A673 (cell line): ENCODE measurements around the gene GSX2.

Experiments used
- CTCF ChIP-seq: fragments of 300-800, 200-600 bp; sonication (generic); conservative IDR thresholded peaks from 2 replicates; pipeline ENCODE4 v1.5.1; 2017; ENCODE audit warnings: low read depth, mild to moderate bottlenecking, antibody characterized with exemption, low read length, moderate library complexity, mixed read lengths
- EZH2 ChIP-seq: fragments of 200-600 bp; sonication (generic); IDR thresholded peaks from 2 replicates; pipeline ENCODE4 v1.6.1; 2017; ENCODE audit warnings: borderline replicate concordance, low read depth, mild to moderate bottlenecking, mixed read lengths, antibody characterized with exemption, low read length; ENCODE audit not compliant: poor library complexity, severe bottlenecking

DNA sequence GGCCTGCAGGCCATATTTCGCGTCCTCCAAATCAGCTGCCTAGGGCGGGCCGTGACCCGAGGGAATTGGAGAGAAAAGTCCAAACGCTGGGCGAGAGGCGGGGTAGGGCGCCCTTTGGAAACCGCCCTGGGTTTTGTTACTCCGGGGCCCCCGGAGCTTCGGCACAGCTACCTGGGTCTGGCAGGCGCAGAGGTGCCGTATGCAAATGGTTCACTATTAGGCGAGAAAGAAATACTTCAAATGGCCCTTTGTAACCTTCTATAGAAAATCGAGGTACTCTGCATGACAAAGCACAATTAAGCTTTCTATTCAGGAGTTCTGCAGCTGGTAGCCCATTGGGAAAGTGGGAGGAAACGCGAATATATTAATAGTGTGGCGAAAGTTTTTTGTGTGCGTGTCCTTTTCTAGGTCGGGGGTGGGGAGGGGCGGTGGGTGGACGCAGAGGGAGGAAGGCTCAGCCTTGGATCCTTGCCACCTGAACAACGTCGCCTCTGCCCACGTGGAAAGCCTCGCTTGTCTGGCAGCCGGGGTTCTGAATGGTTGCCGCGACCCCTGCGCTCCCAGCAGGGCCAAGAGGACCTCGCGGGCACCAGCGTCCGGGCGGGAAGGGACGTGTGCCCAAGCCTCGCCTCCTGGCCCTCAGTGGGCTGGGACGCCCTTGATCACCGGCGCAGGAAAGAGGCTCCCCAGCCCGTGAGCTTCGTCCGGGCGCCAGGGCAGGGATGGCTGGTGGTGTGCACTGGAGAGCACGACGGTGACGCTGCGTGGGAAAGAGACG lies 9.5 kb downstream of the GSX2 start:
- TF ChIP-seq CTCF: no peak
- no peak for TF ChIP-seq EZH2
